Measurements from ENCODE around the gene TRIO.

GRCh38 chr5:14097998-14098471 is 45.1 kb upstream of the TRIO start:
- TF ChIP-seq CTCF (IDR thresholded peaks at IDR 0.05; ENCODE audit: control extremely low read depth in 1 of 3, insufficient read depth in 1 of 3, low read depth in 1 of 3, low read length in 3 of 3) (no peak), BRCA1 (IDR thresholded peaks at IDR 0.05; ENCODE audit: low read depth, low read length) (no peak), POLR2A (IDR thresholded peaks at IDR 0.05; ENCODE audit: control extremely low read depth in 1 of 2, low read depth in 2 of 2, low read length in 2 of 2) (no peak), ZNF274 (IDR thresholded peaks at IDR 0.05; ENCODE audit: borderline replicate concordance, extremely low read depth, low read length) (no peak), POLR2AphosphoS5 (IDR thresholded peaks at IDR 0.05; ENCODE audit: low read depth, low read length) (no peak), TCF12 (IDR thresholded peaks at IDR 0.05; ENCODE audit: low read depth, low read length) (no peak)
